Endothelial cell of umbilical vein (primary cell): ENCODE results near the gene RIMOC1. TPM values are rescaled to one million over a fixed set of nuclear protein-coding genes. Genes with fewer than 3 reads are reported as not detected.

Source experiments
- BruUV-seq: library from RNA; stranded (reverse); fragments of 400-500 nt; replicated peaks from 2 replicates; lab custom pipeline; 2021; lab: Mats Ljungman, UMichigan
- CTCF ChIA-PET: fragments of 300-600, 350-600 bp; sonication (Branson Sonifier 250); formaldehyde crosslinking; loops from one replicate; lab custom pipeline; 2021; ENCODE audit warnings: antibody characterized with exemption, inconsistent platforms; lab: Charles Lee
- POLR2A ChIA-PET: fragments of 300-600, 350-600 bp; sonication (Branson Sonifier 250); formaldehyde crosslinking; loops from one replicate; lab custom pipeline; 2021; ENCODE audit warnings: antibody characterized with exemption, inconsistent platforms; lab: Charles Lee
- DNase-seq: peaks from one replicate; pipeline ENCODE4 v3.0.0-alpha.2; 2011; ENCODE audit warnings: low read depth, low spot score
- FAIRE-seq: peaks from 2 replicates; lab custom pipeline; 2011; peaks lifted over from hg19 to GRCh38; lab: Jason Lieb, UNC
- H2AFZ ChIP-seq: 2 replicates; pipeline ENCODE4 v1.6.0; 2012; ENCODE audit warnings: low read depth, low read length, control low read depth, inconsistent platforms
- H3K27ac ChIP-seq: 2 replicates; pipeline ENCODE4 v1.5.1; 2011; ENCODE audit warnings: low read depth, mild to moderate bottlenecking, control low read depth, low read length, moderate library complexity; ENCODE audit not compliant: insufficient read depth
- H3K27me3 ChIP-seq, 2 experiments: 2 replicates each; pipeline versions ENCODE4 v1.6.0 to v1.6.1; 2011; ENCODE audit warnings: low read length in 2 of 2, mixed read lengths in 1 of 2; ENCODE audit not compliant: control insufficient read depth in 2 of 2, insufficient read depth in 2 of 2
- H3K36me3 ChIP-seq, 2 experiments: 2 replicates in 1 of 2; 3 replicates in 1 of 2; pipeline ENCODE4 v1.5.1; 2011; ENCODE audit warnings: low read length in 2 of 2, mild to moderate bottlenecking in 1 of 2, moderate library complexity in 1 of 2; ENCODE audit not compliant: control insufficient read depth in 2 of 2, insufficient read depth in 2 of 2; ENCODE audit errors: extremely low read depth in 1 of 2
- H3K4me1 ChIP-seq: 3 replicates; pipeline ENCODE4 v1.5.1; 2011; ENCODE audit warnings: mild to moderate bottlenecking, low read length; ENCODE audit not compliant: control insufficient read depth, insufficient read depth; ENCODE audit errors: extremely low read depth
- H3K4me2 ChIP-seq: 2 replicates; pipeline ENCODE4 v1.6.1; 2011; ENCODE audit warnings: low read length, control low read depth, mixed read lengths; ENCODE audit not compliant: insufficient read depth
- H3K4me3 ChIP-seq, 3 experiments: fragments of 200-600 bp in 1 of 3; sonication (generic), shearing (Covaris generic) in 1 of 3; replicated peaks in 1 of 3; 2 replicates each; pipeline ENCODE4 v1.5.1; 2011 to 2016; ENCODE audit warnings: control low read depth in 3 of 3, low read length in 3 of 3, mild to moderate bottlenecking in 2 of 3, inconsistent platforms in 1 of 3, low read depth in 1 of 3, moderate library complexity in 1 of 3; ENCODE audit not compliant: insufficient read depth in 1 of 3
- H3K79me2 ChIP-seq: 2 replicates; pipeline ENCODE4 v1.6.0; 2012; ENCODE audit warnings: low read length, inconsistent platforms; ENCODE audit not compliant: control insufficient read depth, insufficient read depth
- H3K9ac ChIP-seq: replicated peaks from 2 replicates; pipeline ENCODE3; 2011; ENCODE audit warnings: low read length, control low read depth; ENCODE audit not compliant: insufficient read depth; ENCODE audit errors: extremely low read depth
- H3K9me1 ChIP-seq: replicated peaks from 3 replicates; pipeline ENCODE4 v1.6.0; 2011; ENCODE audit warnings: mild to moderate bottlenecking, low read length; ENCODE audit not compliant: control insufficient read depth, insufficient read depth; ENCODE audit errors: extremely low read depth
- H3K9me3 ChIP-seq: replicated peaks from 2 replicates; pipeline ENCODE4 v1.5.1; 2012; ENCODE audit warnings: low read length, inconsistent platforms; ENCODE audit not compliant: control insufficient read depth, insufficient read depth
- H4K20me1 ChIP-seq: replicated peaks from 2 replicates; pipeline ENCODE3; 2011; ENCODE audit warnings: mild to moderate bottlenecking, low read length; ENCODE audit not compliant: control insufficient read depth, insufficient read depth; ENCODE audit errors: extremely low read depth
- EZH2 ChIP-seq: IDR thresholded peaks from 2 replicates; pipeline ENCODE4 v1.6.1; 2012; ENCODE audit warnings: borderline replicate concordance, low read depth, mild to moderate bottlenecking, moderate library complexity, low read length, inconsistent platforms; ENCODE audit not compliant: severe bottlenecking
- FOS ChIP-seq: IDR thresholded peaks from 2 replicates; pipeline ENCODE4 v1.6.1; 2011; ENCODE audit warnings: mild to moderate bottlenecking, low read length, moderate library complexity, borderline replicate concordance; ENCODE audit not compliant: insufficient read depth
- GATA2 ChIP-seq: IDR thresholded peaks from 2 replicates; pipeline ENCODE4 v1.7.0; 2011; ENCODE audit warnings: low read depth, mild to moderate bottlenecking, moderate library complexity, mixed read lengths, low read length; ENCODE audit not compliant: insufficient read length, insufficient read depth
- JUN ChIP-seq: IDR thresholded peaks from 2 replicates; pipeline ENCODE4 v1.6.1; 2011; ENCODE audit warnings: borderline replicate concordance, low read depth; ENCODE audit not compliant: insufficient read length, insufficient read depth
- MAX ChIP-seq: IDR thresholded peaks from 2 replicates; pipeline ENCODE4 v1.6.1; 2011; ENCODE audit not compliant: insufficient read depth, insufficient read length
- POLR2A ChIP-seq: IDR thresholded peaks from 2 replicates; pipeline ENCODE4 v1.6.1; 2012; ENCODE audit warnings: low read depth, mild to moderate bottlenecking, control low read depth, low read length
- POLR2AphosphoS5 ChIP-seq: IDR thresholded peaks from 2 replicates; pipeline ENCODE4 v1.6.1; 2012; ENCODE audit warnings: low read depth, mild to moderate bottlenecking, control low read depth, low read length, moderate library complexity; ENCODE audit not compliant: insufficient read depth
- dilution Hi-C: fragments of 300-500 bp; cut with MboI; formaldehyde crosslinking; loops from one replicate; pipeline ENCODE4 v1.15.0; 2019; ENCODE audit warnings: low sequenced_read_pairs; ENCODE audit not compliant: extremely low pct_ligation_motif_present
- intact Hi-C: fragments of 100-400 bp; cut with micrococcal nuclease; formaldehyde crosslinking; loops from one replicate; pipeline ENCODE4 v1.10.0; 2022
- polyA plus RNA-seq, 4 experiments: library from polyadenylated mRNA; depleted of rRNA in 3 of 4; stranded (reverse) in 3 of 4; unstranded in 1 of 4; fragments of >200 nt; gene quantifications; 2 replicates each; pipeline versions ENCODE4 v1.2.1 to v1.2.3, GENCODE V29; 2011 to 2012; ENCODE audit warnings: missing spikeins in 1 of 4
- total RNA-seq: library from RNA; stranded (reverse); gene quantifications from 2 replicates; pipeline ENCODE4 v1.2.3, GENCODE V29; 2021

RIMOC1 gene
- total and polyA plus RNA-seq, 2 donors (not counting 3 experiments of a cell fraction or from before 2014, with no cell fraction given) = 15.7 to 32.0 TPM

DNA sequence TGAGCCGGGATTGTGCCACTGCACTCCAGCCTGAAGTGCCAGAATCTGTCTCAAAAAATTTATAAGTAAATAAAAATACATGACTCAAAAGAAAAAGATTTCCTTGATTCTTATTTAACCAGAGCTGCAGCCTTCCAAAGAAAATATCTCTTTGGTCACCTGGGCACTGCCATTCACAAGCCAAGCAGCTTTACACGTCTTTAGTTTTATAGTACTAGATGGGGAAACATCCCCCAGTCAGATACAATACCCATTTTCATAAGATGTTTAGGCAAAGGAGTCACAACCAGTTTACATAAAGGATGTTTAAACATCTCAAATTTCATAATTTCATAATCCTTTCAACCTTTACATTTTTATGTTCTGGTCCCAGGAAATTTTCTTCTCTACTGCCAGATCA is 20.2 kb upstream of the RIMOC1 start:
- Histone ChIP-seq H3K27me3 (peaks cover 3 to 12% of the 10 kb centered on the region in 2 experiments), H4K20me1 (no peaks in the 10 kb centered on the region), H3K36me3 (no peaks in the 10 kb centered on the region), H3K4me2 (no peak overlapping the region), H3K79me2 (no peaks in the 10 kb centered on the region), H3K9me1 (no peaks in the 10 kb centered on the region), H3K4me3 (no peak overlapping the region), H3K4me1 (no peaks in the 10 kb centered on the region), H3K9me3 (no peaks in the 10 kb centered on the region), H3K27ac (no peak overlapping the region), H3K9ac (no peak overlapping the region), H2AFZ (no peak overlapping the region)
- CTCF ChIA-PET = no interaction called here
- intact Hi-C loops (no loop called here), dilution Hi-C loops (no loop called here)
- no TSS peak for BruUV-seq
- TF ChIP-seq MAX (no peak), POLR2A (no peak)
- FAIRE-seq (no peak), DNase-seq (no peak)
- POLR2A ChIA-PET = no interaction called here

- no peaks in the 10 kb centered on the region for H3K9me1 ChIP-seq
- DNase-seq (no peak), FAIRE-seq (no peak)
- no peak for TF ChIP-seq FOS
- TF ChIP-seq POLR2AphosphoS5 = no peak
- TF ChIP-seq GATA2 = no peak
- TF ChIP-seq EZH2 = no peak
- TF ChIP-seq JUN = no peak
- no peak for TF ChIP-seq MAX
- dilution Hi-C loops (no loop called here), intact Hi-C loops (no loop called here)
- H3K4me2 ChIP-seq = no peak overlapping the region
- H4K20me1 ChIP-seq = no peaks in the 10 kb centered on the region
- no peaks in the 10 kb centered on the region for H3K9me3 ChIP-seq
- H2AFZ ChIP-seq = no peak overlapping the region
- H3K27ac ChIP-seq = no peak overlapping the region
- POLR2A ChIA-PET = no interaction called here
- no TSS peak for BruUV-seq
- H3K4me3 ChIP-seq = no peak overlapping the region
- H3K36me3 ChIP-seq = no peaks in the 10 kb centered on the region
- CTCF ChIA-PET = interaction anchor here (0.8 to 1.3 kb wide), 2 partner anchors 11 to 698 kb away, joined by 3 to 4 read pairs; no protein-coding TSS in a partner anchor
- no peaks in the 10 kb centered on the region for H3K79me2 ChIP-seq
- H3K4me1 ChIP-seq = no peaks in the 10 kb centered on the region
- H3K9ac ChIP-seq = no peak overlapping the region
- peaks cover 3 to 17% of the 10 kb centered on the region in 2 experiments for H3K27me3 ChIP-seq
Observed at GRCh38 chr5:41885286-41885685, 18.9 kb upstream of the RIMOC1 start.
